Gastroesophageal sphincter (tissue), 4 donors: ENCODE measurements around the gene SCYGR3. TPM values are rescaled to one million over a fixed set of nuclear protein-coding genes. Genes with fewer than 3 reads are reported as not detected.

Experiments used
- ATAC-seq: fragments of 150-250 bp; one replicate; pipeline ENCODE4 v1.9.1; 2016; ENCODE audit warnings: mild to moderate bottlenecking, moderate library complexity
- H3K27ac ChIP-seq, 4 donors: fragments of 200-600 bp; sonication (generic) in 3 of 4; 1 replicate in 3 of 4; 2 replicates in 1 of 4; pipeline ENCODE4 v1.5.1; 2016 to 2019
- H3K27me3 ChIP-seq: fragments of 200-600 bp; sonication (generic); one replicate; pipeline ENCODE4 v1.5.1; 2019
- H3K36me3 ChIP-seq, 2 donors: fragments of 200-600 bp; sonication (generic); one replicate each; pipeline ENCODE4 v1.5.1; 2019; ENCODE audit warnings: control low read depth in 1 of 2
- H3K4me1 ChIP-seq, 3 donors: fragments of 200-600 bp; sonication (generic); 1 replicate in 2 of 3; 2 replicates in 1 of 3; pipeline ENCODE4 v1.5.1; 2016 to 2019; ENCODE audit warnings: control low read depth in 2 of 3
- H3K4me3 ChIP-seq, 2 donors: fragments of 200-600 bp; sonication (generic); one replicate each; pipeline ENCODE4 v1.5.1; 2019; ENCODE audit warnings: mild to moderate bottlenecking in 1 of 2, moderate library complexity in 1 of 2
- H3K9me3 ChIP-seq, 3 donors: fragments of 200-600 bp; sonication (generic); one replicate each; pipeline ENCODE4 v1.5.1; 2017 to 2019; ENCODE audit warnings: control low read depth in 2 of 3
- CTCF ChIP-seq, 4 experiments: fragments of 200-600 bp in 2 of 4; fragments of 450-650 bp in 2 of 4; sonication (generic) in 1 of 4; IDR thresholded peaks; one replicate each; pipeline ENCODE4 v1.5.1; 2017 to 2019; ENCODE audit warnings: antibody characterized with exemption in 4 of 4, mild to moderate bottlenecking in 2 of 4, moderate library complexity in 2 of 4
- EP300 ChIP-seq: sonication (generic); formaldehyde crosslinking; IDR thresholded peaks from one replicate; pipeline ENCODE4 v1.6.1; 2017; ENCODE audit warnings: antibody characterized with exemption, mild to moderate bottlenecking
- POLR2A ChIP-seq, 2 donors: fragments of 450-650 bp; IDR thresholded peaks; one replicate each; pipeline ENCODE4 v1.6.1; 2017; ENCODE audit warnings: antibody characterized with exemption in 2 of 2, mild to moderate bottlenecking in 2 of 2, moderate library complexity in 1 of 2
- POLR2AphosphoS5 ChIP-seq: sonication (generic); formaldehyde crosslinking; IDR thresholded peaks from one replicate; pipeline ENCODE4 v1.6.1; 2017; ENCODE audit warnings: antibody characterized with exemption
- WGBS, 2 donors: methylation state at CpG; one replicate each; pipeline ENCODE4 v1.1.5; 2018; ENCODE audit warnings: low coverage in 1 of 2; 5-methylcytosine and 5-hydroxymethylcytosine counted together
- total RNA-seq, 4 donors: library from RNA; depleted of rRNA; stranded (reverse); fragments of >200 nt; gene quantifications; one replicate each; pipeline ENCODE4 v1.1.0, GENCODE V29; 2016

SCYGR3 gene
- total RNA-seq, 4 donors from 2014 or later = not detected

- ATAC-seq = no peak
- no peak overlapping the region for H3K4me3 ChIP-seq
- peaks cover 5% of the 10 kb centered on the region for H3K27me3 ChIP-seq
- H3K27ac ChIP-seq = no peak overlapping the region
- H3K9me3 ChIP-seq = peaks cover 0 to 21% (median 0%) of the 10 kb centered on the region in 3 donors
- WGBS, 2 donors = 100% methylated on average over 1 of the region's 1 CpG; no CpG with 5 or more reads in 1 of the 2 donors
- no peaks in the 10 kb centered on the region for H3K4me1 ChIP-seq
- no peaks in the 10 kb centered on the region for H3K36me3 ChIP-seq
- TF ChIP-seq POLR2AphosphoS5 = no peak
- no peak for TF ChIP-seq POLR2A (IDR thresholded peaks at IDR 0.05)
- no peak for TF ChIP-seq EP300
- no peak for TF ChIP-seq CTCF (IDR thresholded peaks at IDR 0.05)
These were observed 34.8 kb downstream of the SCYGR3 start for GRCh38 chr2:227579791-227580190.

- WGBS, 2 donors = 71 to 74% methylated on average over 1 to 2 of the region's 2 CpGs
These were observed 36.0 kb downstream of the SCYGR3 start for GRCh38 chr2:227578642-227579041.

GRCh38 chr2:227577555-227577954 lies 37.1 kb downstream of the SCYGR3 start:
- no peaks in the 10 kb centered on the region for H3K36me3 ChIP-seq
- ATAC-seq = no peak
- 33 to 61% methylated on average over 2 of the region's 2 CpGs for WGBS, 2 donors
- H3K27me3 ChIP-seq = peaks cover 5% of the 10 kb centered on the region
- H3K4me1 ChIP-seq = no peaks in the 10 kb centered on the region
- H3K4me3 ChIP-seq = no peak overlapping the region
- TF ChIP-seq POLR2AphosphoS5 = no peak
- TF ChIP-seq POLR2A (IDR thresholded peaks at IDR 0.05) = no peak
- no peak overlapping the region for H3K27ac ChIP-seq
- peaks cover 0 to 6% (median 0%) of the 10 kb centered on the region in 3 donors for H3K9me3 ChIP-seq

More at GRCh38 chr2:227578642-227579041, 36.0 kb downstream of the SCYGR3 start:
- Histone ChIP-seq H3K27me3 (peaks cover 5% of the 10 kb centered on the region), H3K4me3 (no peak overlapping the region), H3K27ac (no peak overlapping the region), H3K9me3 (peaks cover 0 to 17% (median 0%) of the 10 kb centered on the region in 3 donors), H3K36me3 (no peaks in the 10 kb centered on the region), H3K4me1 (no peaks in the 10 kb centered on the region)
- TF ChIP-seq POLR2A (IDR thresholded peaks at IDR 0.05) (no peak), POLR2AphosphoS5 (no peak), EP300 (no peak), CTCF (IDR thresholded peaks at IDR 0.05) (no peak)
- no peak for ATAC-seq

- Histone ChIP-seq H3K9me3 (no peaks in the 10 kb centered on the region), H3K27ac (no peak overlapping the region), H3K4me3 (no peak overlapping the region), H3K27me3 (no peaks in the 10 kb centered on the region), H3K4me1 (no peaks in the 10 kb centered on the region), H3K36me3 (no peaks in the 10 kb centered on the region)
- WGBS, 2 donors = 56 to 72% methylated on average over 1 to 2 of the region's 2 CpGs
- TF ChIP-seq POLR2A (IDR thresholded peaks at IDR 0.05) (no peak), POLR2AphosphoS5 (no peak), CTCF (IDR thresholded peaks at IDR 0.05) (no peak), EP300 (no peak)
- ATAC-seq = no peak
These were observed 37.8 kb downstream of the SCYGR3 start for GRCh38 chr2:227576812-227577211.

GRCh38 chr2:227576110-227576509 lies 38.5 kb downstream of the SCYGR3 start:
- Histone ChIP-seq H3K4me1 (no peaks in the 10 kb centered on the region), H3K9me3 (no peaks in the 10 kb centered on the region), H3K36me3 (no peaks in the 10 kb centered on the region), H3K27ac (no peak overlapping the region), H3K4me3 (no peak overlapping the region), H3K27me3 (no peaks in the 10 kb centered on the region)
- TF ChIP-seq POLR2A (IDR thresholded peaks at IDR 0.05) = no peak
- TF ChIP-seq CTCF (IDR thresholded peaks at IDR 0.05) = no peak
- TF ChIP-seq POLR2AphosphoS5 = no peak
- TF ChIP-seq EP300 = no peak
- no peak for ATAC-seq
